Activated CD8-positive, alpha-beta T cell treated with anti-CD3 and anti-CD28 coated beads for 36 hours (primary cell): ENCODE data around the gene NDUFB4. TPM values are rescaled to one million over a fixed set of nuclear protein-coding genes. Genes with fewer than 3 reads are reported as not detected.

Experiments used
- ATAC-seq: fragments of 200-7000 bp; cut with Tn5 transposase; one replicate; pipeline ENCODE4 v1.10.0; 2021; ENCODE audit warnings: mild to moderate bottlenecking, moderate library complexity
- CTCF ChIA-PET: fragments of 350-600 bp; sonication (Branson Sonifier 250); formaldehyde crosslinking; loops from one replicate; lab custom pipeline; 2021; ENCODE audit warnings: antibody characterized with exemption; lab: Charles Lee
- POLR2A ChIA-PET: fragments of 350-600 bp; sonication (Branson Sonifier 250); formaldehyde crosslinking; loops from one replicate; lab custom pipeline; 2021; ENCODE audit warnings: antibody characterized with exemption; lab: Charles Lee
- DNase-seq: peaks from one replicate; pipeline ENCODE4 v3.0.0-alpha.2; 2020
- H3K27ac Mint-ChIP-seq: one replicate; pipeline ENCODE4 v1.8.0; 2021; ENCODE audit warnings: mild to moderate bottlenecking, mixed read lengths
- H3K27me3 Mint-ChIP-seq: one replicate; pipeline ENCODE4 v1.8.0; 2021; ENCODE audit warnings: mixed read lengths
- H3K36me3 Mint-ChIP-seq: one replicate; pipeline ENCODE4 v1.8.0; 2021; ENCODE audit warnings: low read depth, mixed read lengths
- H3K4me1 Mint-ChIP-seq: one replicate; pipeline ENCODE4 v1.8.0; 2021; ENCODE audit warnings: low read depth, mixed read lengths
- H3K4me3 Mint-ChIP-seq: one replicate; pipeline ENCODE4 v1.8.0; 2021; ENCODE audit warnings: mild to moderate bottlenecking, moderate library complexity, mixed read lengths
- H3K9me3 Mint-ChIP-seq: one replicate; pipeline ENCODE4 v1.8.0; 2021; ENCODE audit warnings: mixed read lengths
- CTCF ChIP-seq: fragments of 200-600 bp; IDR thresholded peaks from one replicate; pipeline ENCODE4 v1.8.0; 2022; ENCODE audit warnings: antibody characterized with exemption, mild to moderate bottlenecking
- intact Hi-C: fragments of 100-400 bp; cut with micrococcal nuclease; formaldehyde crosslinking; loops from one replicate; pipeline ENCODE4 v1.10.0; 2022
- total RNA-seq, 2 experiments: library from RNA; stranded (reverse); gene quantifications; one replicate each; pipeline ENCODE4 v1.2.3, GENCODE V29; 2021

Gene NDUFB4
- total RNA-seq, 2 experiments from 2014 or later = 147 to 162 TPM

GRCh38 chr3:120622457-120622856 is 26.3 kb downstream of the NDUFB4 start:
- Mint-ChIP-seq H3K4me3 (no peak overlapping the region), H3K27ac (no peak overlapping the region), H3K4me1 (no peaks in the 10 kb centered on the region), H3K36me3 (peaks cover 13% of the 10 kb centered on the region), H3K9me3 (peaks cover 16% of the 10 kb centered on the region), H3K27me3 (no peaks in the 10 kb centered on the region)
- TF ChIP-seq CTCF = no peak
- DNase-seq = no peak
- no peak for ATAC-seq
- intact Hi-C loops = no loop called here
- POLR2A ChIA-PET = no interaction called here
- CTCF ChIA-PET = no interaction called here

GRCh38 chr3:120622870-120623726 is 27.0 kb downstream of the NDUFB4 start:
- ATAC-seq = no peak
- Mint-ChIP-seq H3K27ac (no peak overlapping the region), H3K27me3 (no peaks in the 10 kb centered on the region), H3K9me3 (peaks cover 16% of the 10 kb centered on the region), H3K4me1 (no peaks in the 10 kb centered on the region), H3K4me3 (no peak overlapping the region), H3K36me3 (peaks cover 13% of the 10 kb centered on the region)
- ChIA-PET POLR2A (no interaction called here), CTCF (no interaction called here)
- peak; percentile 46 for DNase-seq
- no peak for TF ChIP-seq CTCF
- intact Hi-C loops = no loop called here

- H3K27ac Mint-ChIP-seq = no peak overlapping the region
- H3K9me3 Mint-ChIP-seq = peaks cover 16% of the 10 kb centered on the region
- TF ChIP-seq CTCF = no peak
- no peaks in the 10 kb centered on the region for H3K27me3 Mint-ChIP-seq
- DNase-seq (no peak), ATAC-seq (no peak)
- no peaks in the 10 kb centered on the region for H3K4me1 Mint-ChIP-seq
- H3K36me3 Mint-ChIP-seq = peaks cover 13% of the 10 kb centered on the region
- CTCF ChIA-PET = no interaction called here
- no peak overlapping the region for H3K4me3 Mint-ChIP-seq
- intact Hi-C loops = no loop called here
- POLR2A ChIA-PET = no interaction called here
These were observed 27.6 kb downstream of the NDUFB4 start for GRCh38 chr3:120623727-120624093.

GRCh38 chr3:120625159-120625586 is 29.0 kb downstream of the NDUFB4 start:
- TF ChIP-seq CTCF = no peak
- POLR2A ChIA-PET = interaction anchor here (0.6 kb wide), 1 partner anchor 15 kb away, joined by 3 read pairs; no protein-coding TSS in a partner anchor
- H3K4me1 Mint-ChIP-seq = no peaks in the 10 kb centered on the region
- H3K4me3 Mint-ChIP-seq = no peak overlapping the region
- H3K27ac Mint-ChIP-seq = no peak overlapping the region
- DNase-seq = no peak
- peaks cover 13% of the 10 kb centered on the region for H3K36me3 Mint-ChIP-seq
- no peak for ATAC-seq
- H3K27me3 Mint-ChIP-seq = no peaks in the 10 kb centered on the region
- intact Hi-C loops = no loop called here
- CTCF ChIA-PET = no interaction called here
- H3K9me3 Mint-ChIP-seq = peaks cover 16% of the 10 kb centered on the region

- Mint-ChIP-seq H3K27ac (no peak overlapping the region), H3K27me3 (no peaks in the 10 kb centered on the region), H3K4me1 (no peaks in the 10 kb centered on the region), H3K9me3 (peaks cover 4% of the 10 kb centered on the region), H3K4me3 (no peak overlapping the region), H3K36me3 (peaks cover 2% of the 10 kb centered on the region)
- ChIA-PET POLR2A (no interaction called here), CTCF (interaction anchor here (1.0 to 1.1 kb wide), 2 partner anchors 74 to 160 kb away, joined by 4 to 5 read pairs; no protein-coding TSS in a partner anchor)
- ATAC-seq (no peak), DNase-seq (no peak)
- TF ChIP-seq CTCF = no peak
- intact Hi-C loops = no loop called here
These were observed 38.4 kb downstream of the NDUFB4 start for GRCh38 chr3:120634539-120634938.
